ENCODE measurements around the gene MEIS1.

The MEIS1 gene

DNA sequence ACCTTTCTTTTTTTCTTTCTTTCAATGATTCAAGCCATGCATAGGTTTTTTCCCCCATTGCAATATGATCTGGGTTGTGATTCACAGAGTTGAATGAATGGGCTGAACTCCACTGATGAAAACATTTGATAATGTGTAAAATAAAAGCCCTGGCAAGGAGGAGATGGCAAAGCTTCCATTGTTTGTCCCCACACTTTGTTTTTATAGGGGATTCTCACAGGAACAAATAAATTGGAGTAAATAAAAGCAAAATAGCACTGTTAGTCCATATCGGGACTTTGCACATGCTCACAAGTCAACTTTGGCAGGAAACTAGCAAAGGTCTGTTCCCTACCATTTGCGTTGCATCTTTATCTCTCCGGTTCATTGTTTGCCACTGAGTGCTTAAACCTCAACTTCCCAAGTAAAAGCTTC, 55.7 kb downstream of the MEIS1 start:
- H2BK15ac ChIP-seq (ENCODE audit: low read depth, poor library complexity, severe bottlenecking), result no peak overlapping the region
- H2AK5ac ChIP-seq (ENCODE audit: low read length, severe bottlenecking), result no peak overlapping the region
- no peak overlapping the region for H2BK120ac ChIP-seq (ENCODE audit: low read depth, low read length)
- 50% methylated on average over 2 of the region's 3 CpGs for WGBS
- no peak overlapping the region for H3K4ac ChIP-seq (ENCODE audit: low read depth in 1 of 2, low read length in 2 of 2)
- H3K27ac ChIP-seq (ENCODE audit: low read length, poor library complexity, severe bottlenecking), result no peak overlapping the region
- no peaks in the 10 kb centered on the region for H3K27me3 ChIP-seq (ENCODE audit: control insufficient read depth in 1 of 2, insufficient read depth in 1 of 2, low read length in 2 of 2)
- H3K18ac ChIP-seq (ENCODE audit: low read depth in 1 of 2, low read length in 2 of 2), result no peak overlapping the region
- H3K79me1 ChIP-seq (replicated peaks; ENCODE audit: low read length, poor library complexity, severe bottlenecking), result peaks cover 1% of the 10 kb centered on the region
- H3K4me2 ChIP-seq (ENCODE audit: low read length, poor library complexity, severe bottlenecking), result no peak overlapping the region
- H3K4me1 ChIP-seq (ENCODE audit: control insufficient read depth, insufficient read depth, low read depth, low read length), result peaks cover 1% of the 10 kb centered on the region
- peaks cover 0 to 23% of the 10 kb centered on the region in 2 experiments for H3K36me3 ChIP-seq (ENCODE audit: control insufficient read depth in 1 of 2, insufficient read depth in 2 of 2, low read depth in 1 of 2, low read length in 2 of 2)
- no peak overlapping the region for H3K4me3 ChIP-seq (ENCODE audit: insufficient read depth in 1 of 2, low read depth in 1 of 2, low read length in 2 of 2)
- H4K91ac ChIP-seq (ENCODE audit: low read length), result no peak overlapping the region
- no peak overlapping the region for H4K8ac ChIP-seq (ENCODE audit: low read length)
- H3K23ac ChIP-seq (ENCODE audit: low read length in 2 of 2), result no peak overlapping the region
- no peak overlapping the region for H2BK12ac ChIP-seq (ENCODE audit: low read length in 2 of 2)
- H3K9me3 ChIP-seq (ENCODE audit: control insufficient read depth, low read length), result no peaks in the 10 kb centered on the region
- no peak overlapping the region for H3K14ac ChIP-seq (ENCODE audit: low read length in 2 of 2)
- H2BK5ac ChIP-seq (ENCODE audit: low read depth, low read length, poor library complexity, severe bottlenecking), result no peak overlapping the region
- no peak overlapping the region for H2AFZ ChIP-seq (ENCODE audit: low read depth, low read length)
- DNase-seq, result peak; percentile 69
- no peak overlapping the region for H3K9ac ChIP-seq (ENCODE audit: low read length)

DNA sequence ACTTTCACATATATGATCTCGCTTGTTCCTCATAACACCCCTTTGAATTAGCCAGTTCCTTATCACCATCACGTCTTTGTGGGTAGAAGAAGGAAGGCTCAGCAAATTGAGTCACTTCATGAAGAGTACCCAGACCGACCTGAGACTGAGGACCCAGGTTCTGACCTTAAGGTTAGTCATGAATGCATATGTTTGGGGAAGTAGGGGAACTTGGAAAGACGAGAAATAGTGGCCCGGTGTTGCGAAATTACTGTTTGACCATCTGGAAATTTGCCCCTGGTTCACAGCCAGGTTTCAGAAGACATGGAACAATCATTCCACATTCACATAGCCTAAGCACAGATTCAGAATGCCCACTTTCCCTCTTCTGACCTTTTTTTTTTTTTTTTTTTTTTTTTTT, 59.8 kb downstream of the MEIS1 start:
- no peaks in the 10 kb centered on the region for H3K27me3 ChIP-seq (ENCODE audit: control insufficient read depth in 1 of 2, insufficient read depth in 1 of 2, low read length in 2 of 2)
- H4K8ac ChIP-seq (ENCODE audit: low read length), result no peak overlapping the region
- no peak overlapping the region for H2BK12ac ChIP-seq (ENCODE audit: low read length in 2 of 2)
- no peaks in the 10 kb centered on the region for H3K9me3 ChIP-seq (ENCODE audit: control insufficient read depth, low read length)
- H2AK5ac ChIP-seq (ENCODE audit: low read length, severe bottlenecking), result no peak overlapping the region
- H2BK15ac ChIP-seq (ENCODE audit: low read depth, poor library complexity, severe bottlenecking), result no peak overlapping the region
- H3K18ac ChIP-seq (ENCODE audit: low read depth in 1 of 2, low read length in 2 of 2), result no peak overlapping the region
- peak; percentile 85 for DNase-seq
- no peak overlapping the region for H3K27ac ChIP-seq (ENCODE audit: low read length, poor library complexity, severe bottlenecking)
- no peak overlapping the region for H3K9ac ChIP-seq (ENCODE audit: low read length)
- no peak overlapping the region for H3K4me3 ChIP-seq (ENCODE audit: insufficient read depth in 1 of 2, low read depth in 1 of 2, low read length in 2 of 2)
- H2BK5ac ChIP-seq (ENCODE audit: low read depth, low read length, poor library complexity, severe bottlenecking), result no peak overlapping the region
- no peak overlapping the region for H2BK120ac ChIP-seq (ENCODE audit: low read depth, low read length)
- peaks cover 13% of the 10 kb centered on the region for H3K4me1 ChIP-seq (ENCODE audit: control insufficient read depth, insufficient read depth, low read depth, low read length)
- no peak overlapping the region for H4K91ac ChIP-seq (ENCODE audit: low read length)
- no peak overlapping the region for H3K4me2 ChIP-seq (ENCODE audit: low read length, poor library complexity, severe bottlenecking)
- H3K79me1 ChIP-seq (replicated peaks; ENCODE audit: low read length, poor library complexity, severe bottlenecking), result peaks cover 3% of the 10 kb centered on the region
- no peak overlapping the region for H3K4ac ChIP-seq (ENCODE audit: low read depth in 1 of 2, low read length in 2 of 2)
- no peak overlapping the region for H3K23ac ChIP-seq (ENCODE audit: low read length in 2 of 2)
- peaks cover 0 to 15% of the 10 kb centered on the region in 2 experiments for H3K36me3 ChIP-seq (ENCODE audit: control insufficient read depth in 1 of 2, insufficient read depth in 2 of 2, low read depth in 1 of 2, low read length in 2 of 2)
- H2AFZ ChIP-seq (ENCODE audit: low read depth, low read length), result no peak overlapping the region
- no peak overlapping the region for H3K14ac ChIP-seq (ENCODE audit: low read length in 2 of 2)
- 60% methylated on average over 4 of the region's 6 CpGs for WGBS

DNA sequence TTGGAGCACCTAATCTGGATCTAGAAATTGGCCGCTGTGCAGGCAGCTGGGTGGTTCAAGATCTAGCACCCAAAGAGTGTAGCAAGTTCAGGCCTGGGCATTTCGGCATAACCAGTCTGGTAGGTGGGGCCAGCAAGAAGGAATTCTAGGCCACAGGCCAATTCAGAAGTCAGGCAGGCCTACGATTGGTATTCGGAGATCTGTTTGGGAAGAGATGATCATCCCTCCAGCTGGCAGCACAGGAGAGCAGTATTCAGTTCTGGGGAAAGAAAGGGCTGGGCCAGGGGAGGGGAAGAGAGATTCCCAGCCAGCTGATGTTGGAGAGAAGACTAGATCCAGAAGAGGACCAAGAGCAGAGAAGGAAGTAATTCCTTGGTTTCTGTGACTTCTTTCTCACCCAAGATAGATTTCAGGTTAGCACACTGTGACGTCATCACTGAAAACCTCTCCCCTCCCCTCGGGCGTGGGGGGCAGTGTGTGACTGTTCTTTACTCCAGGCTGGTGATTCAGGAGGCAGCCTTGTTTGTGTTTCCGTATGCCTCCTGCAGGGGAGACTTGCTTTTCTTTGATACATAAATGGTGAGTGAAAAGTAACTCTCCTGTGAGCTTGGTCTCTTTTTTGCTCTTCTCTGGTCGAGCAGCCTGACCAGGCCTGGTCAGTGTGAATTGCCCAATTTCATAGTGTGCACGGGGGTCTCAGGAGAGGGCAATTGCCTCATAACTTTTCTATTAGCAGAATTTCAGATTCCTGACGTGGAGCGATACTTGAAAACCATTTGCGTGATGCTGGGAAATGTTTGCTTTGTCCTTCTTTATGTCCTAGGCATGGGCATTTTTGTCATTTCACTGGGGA, 61.1 kb downstream of the MEIS1 start:
- peak overlapping the region; percentile 61 for H3K9ac ChIP-seq (ENCODE audit: low read length)
- no peaks in the 10 kb centered on the region for H3K9me3 ChIP-seq (ENCODE audit: control insufficient read depth, low read length)
- H3K18ac ChIP-seq (ENCODE audit: low read depth in 1 of 2, low read length in 2 of 2), result peak overlapping the region in 1 of 2 experiments; percentile 82
- no peak overlapping the region for H4K91ac ChIP-seq (ENCODE audit: low read length)
- H3K23ac ChIP-seq (ENCODE audit: low read length in 2 of 2), result no peak overlapping the region
- no peak overlapping the region for H2BK5ac ChIP-seq (ENCODE audit: low read depth, low read length, poor library complexity, severe bottlenecking)
- H3K4me3 ChIP-seq (ENCODE audit: insufficient read depth in 1 of 2, low read depth in 1 of 2, low read length in 2 of 2), result peak overlapping the region in 1 of 2 experiments; percentile 32
- H2AK5ac ChIP-seq (ENCODE audit: low read length, severe bottlenecking), result peak overlapping the region; percentile 52
- DNase-seq, result peak; percentile 83
- peak overlapping the region; percentile 51 for H3K27ac ChIP-seq (ENCODE audit: low read length, poor library complexity, severe bottlenecking)
- H2BK120ac ChIP-seq (ENCODE audit: low read depth, low read length), result no peak overlapping the region
- peak overlapping the region in 1 of 2 experiments; percentile 49 for H3K4ac ChIP-seq (ENCODE audit: low read depth in 1 of 2, low read length in 2 of 2)
- H2BK15ac ChIP-seq (ENCODE audit: low read depth, poor library complexity, severe bottlenecking), result no peak overlapping the region
- peak overlapping the region in 1 of 2 experiments; percentile 75 for H2BK12ac ChIP-seq (ENCODE audit: low read length in 2 of 2)
- H3K14ac ChIP-seq (ENCODE audit: low read length in 2 of 2), result no peak overlapping the region
- peaks cover 0 to 19% of the 10 kb centered on the region in 2 experiments for H3K36me3 ChIP-seq (ENCODE audit: control insufficient read depth in 1 of 2, insufficient read depth in 2 of 2, low read depth in 1 of 2, low read length in 2 of 2)
- WGBS, result 69% methylated on average over 12 of the region's 13 CpGs
- peak overlapping the region; percentile 22 for H3K4me2 ChIP-seq (ENCODE audit: low read length, poor library complexity, severe bottlenecking)
- peaks cover 13% of the 10 kb centered on the region for H3K4me1 ChIP-seq (ENCODE audit: control insufficient read depth, insufficient read depth, low read depth, low read length)
- H3K79me1 ChIP-seq (replicated peaks; ENCODE audit: low read length, poor library complexity, severe bottlenecking), result peaks cover 3% of the 10 kb centered on the region
- peak overlapping the region; percentile 50 for H4K8ac ChIP-seq (ENCODE audit: low read length)
- no peak overlapping the region for H2AFZ ChIP-seq (ENCODE audit: low read depth, low read length)
- no peaks in the 10 kb centered on the region for H3K27me3 ChIP-seq (ENCODE audit: control insufficient read depth in 1 of 2, insufficient read depth in 1 of 2, low read length in 2 of 2)

DNA sequence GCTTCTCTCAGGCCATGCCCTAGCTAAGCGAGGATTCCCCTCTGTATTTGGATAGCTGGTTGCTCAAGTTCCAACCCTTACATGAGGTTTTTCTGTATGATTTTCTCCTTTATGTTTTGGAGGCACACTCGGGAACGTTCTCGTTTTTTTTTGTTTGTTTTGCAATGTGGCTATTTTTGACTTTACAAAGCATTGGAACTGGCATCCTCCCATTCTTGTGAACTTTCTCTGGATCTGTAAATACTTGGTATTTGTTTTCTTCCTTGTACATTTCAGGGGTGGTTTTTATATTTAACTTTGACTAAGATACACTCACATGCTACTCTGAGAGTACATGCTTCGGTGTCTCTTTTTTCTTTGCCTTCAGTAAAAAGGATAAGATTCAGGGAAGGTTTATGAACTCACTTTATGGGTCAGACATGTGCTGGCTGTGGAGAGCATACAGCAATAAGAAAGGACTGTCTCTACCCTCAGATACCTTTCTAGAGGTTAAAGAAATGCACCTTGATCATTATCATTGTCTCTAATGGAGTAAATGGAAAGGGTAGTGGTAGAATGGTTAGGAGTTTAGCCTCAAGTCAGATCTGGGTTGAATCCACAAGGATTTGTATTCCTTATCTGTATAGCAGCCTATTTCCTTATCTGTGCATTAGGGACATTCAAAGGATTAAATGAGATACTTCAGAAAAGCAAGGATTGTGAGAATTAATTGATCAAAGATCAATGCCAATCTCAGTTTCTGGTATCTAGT, 61.9 kb downstream of the MEIS1 start:
- H4K8ac ChIP-seq (ENCODE audit: low read length), result no peak overlapping the region
- H3K4me2 ChIP-seq (ENCODE audit: low read length, poor library complexity, severe bottlenecking), result no peak overlapping the region
- H3K36me3 ChIP-seq (ENCODE audit: control insufficient read depth in 1 of 2, insufficient read depth in 2 of 2, low read depth in 1 of 2, low read length in 2 of 2), result peaks cover 0 to 19% of the 10 kb centered on the region in 2 experiments
- H4K91ac ChIP-seq (ENCODE audit: low read length), result no peak overlapping the region
- H2BK120ac ChIP-seq (ENCODE audit: low read depth, low read length), result no peak overlapping the region
- DNase-seq, result no peak
- peak overlapping the region in 1 of 2 experiments; percentile 49 for H3K4ac ChIP-seq (ENCODE audit: low read depth in 1 of 2, low read length in 2 of 2)
- no peak overlapping the region for H3K23ac ChIP-seq (ENCODE audit: low read length in 2 of 2)
- H3K27ac ChIP-seq (ENCODE audit: low read length, poor library complexity, severe bottlenecking), result peak overlapping the region; percentile 51
- peaks cover 3% of the 10 kb centered on the region for H3K79me1 ChIP-seq (replicated peaks; ENCODE audit: low read length, poor library complexity, severe bottlenecking)
- H3K14ac ChIP-seq (ENCODE audit: low read length in 2 of 2), result no peak overlapping the region
- H3K27me3 ChIP-seq (ENCODE audit: control insufficient read depth in 1 of 2, insufficient read depth in 1 of 2, low read length in 2 of 2), result no peaks in the 10 kb centered on the region
- no peak overlapping the region for H2BK12ac ChIP-seq (ENCODE audit: low read length in 2 of 2)
- peak overlapping the region in 1 of 2 experiments; percentile 34 for H3K18ac ChIP-seq (ENCODE audit: low read depth in 1 of 2, low read length in 2 of 2)
- no peak overlapping the region for H2BK5ac ChIP-seq (ENCODE audit: low read depth, low read length, poor library complexity, severe bottlenecking)
- H3K4me3 ChIP-seq (ENCODE audit: insufficient read depth in 1 of 2, low read depth in 1 of 2, low read length in 2 of 2), result peak overlapping the region in 1 of 2 experiments; percentile 27
- no peak overlapping the region for H2AFZ ChIP-seq (ENCODE audit: low read depth, low read length)
- no peaks in the 10 kb centered on the region for H3K9me3 ChIP-seq (ENCODE audit: control insufficient read depth, low read length)
- 88% methylated on average over 5 of the region's 5 CpGs for WGBS
- H3K4me1 ChIP-seq (ENCODE audit: control insufficient read depth, insufficient read depth, low read depth, low read length), result peaks cover 13% of the 10 kb centered on the region
- no peak overlapping the region for H2BK15ac ChIP-seq (ENCODE audit: low read depth, poor library complexity, severe bottlenecking)
- H3K9ac ChIP-seq (ENCODE audit: low read length), result peak overlapping the region; percentile 61
- H2AK5ac ChIP-seq (ENCODE audit: low read length, severe bottlenecking), result peak overlapping the region; percentile 52
